Sigmoid colon (tissue), 4 donors: ENCODE data around the gene PCBP1.

Experiments used
- CTCF ChIP-seq, 4 experiments: fragments of 450-650 bp in 3 of 4; fragments of 200-600 bp in 1 of 4; IDR thresholded peaks; one replicate each; pipeline ENCODE4 v1.5.1; 2016 to 2019; ENCODE audit warnings: antibody characterized with exemption in 4 of 4, mild to moderate bottlenecking in 3 of 4, moderate library complexity in 2 of 4
- EP300 ChIP-seq, 4 donors: sonication (generic); formaldehyde crosslinking; IDR thresholded peaks; one replicate each; pipeline ENCODE4 v1.6.1; 2017; ENCODE audit warnings: antibody characterized with exemption in 4 of 4
- POLR2A ChIP-seq, 2 donors: fragments of 450-650 bp; IDR thresholded peaks; one replicate each; pipeline ENCODE4 v1.6.1; 2016; ENCODE audit warnings: antibody characterized with exemption in 2 of 2, mild to moderate bottlenecking in 2 of 2, moderate library complexity in 2 of 2
- POLR2AphosphoS5 ChIP-seq, 4 donors: sonication (generic); formaldehyde crosslinking; IDR thresholded peaks; one replicate each; pipeline ENCODE4 v1.6.1; 2017; ENCODE audit warnings: antibody characterized with exemption in 4 of 4

GRCh38 chr2:70125498-70125898 lies 38.2 kb downstream of the PCBP1 start:
- TF ChIP-seq CTCF (IDR thresholded peaks at IDR 0.05): no peak
- TF ChIP-seq POLR2A (IDR thresholded peaks at IDR 0.05): no peak
- no peak for TF ChIP-seq EP300 (IDR thresholded peaks at IDR 0.05)
- no peak for TF ChIP-seq POLR2AphosphoS5 (IDR thresholded peaks at IDR 0.05)
